ENCODE measurements around the gene BEGAIN.

GRCh38 chr14:100545359-100545758, 41.9 kb downstream of the BEGAIN start:
- TF ChIP-seq, protein P1, sequence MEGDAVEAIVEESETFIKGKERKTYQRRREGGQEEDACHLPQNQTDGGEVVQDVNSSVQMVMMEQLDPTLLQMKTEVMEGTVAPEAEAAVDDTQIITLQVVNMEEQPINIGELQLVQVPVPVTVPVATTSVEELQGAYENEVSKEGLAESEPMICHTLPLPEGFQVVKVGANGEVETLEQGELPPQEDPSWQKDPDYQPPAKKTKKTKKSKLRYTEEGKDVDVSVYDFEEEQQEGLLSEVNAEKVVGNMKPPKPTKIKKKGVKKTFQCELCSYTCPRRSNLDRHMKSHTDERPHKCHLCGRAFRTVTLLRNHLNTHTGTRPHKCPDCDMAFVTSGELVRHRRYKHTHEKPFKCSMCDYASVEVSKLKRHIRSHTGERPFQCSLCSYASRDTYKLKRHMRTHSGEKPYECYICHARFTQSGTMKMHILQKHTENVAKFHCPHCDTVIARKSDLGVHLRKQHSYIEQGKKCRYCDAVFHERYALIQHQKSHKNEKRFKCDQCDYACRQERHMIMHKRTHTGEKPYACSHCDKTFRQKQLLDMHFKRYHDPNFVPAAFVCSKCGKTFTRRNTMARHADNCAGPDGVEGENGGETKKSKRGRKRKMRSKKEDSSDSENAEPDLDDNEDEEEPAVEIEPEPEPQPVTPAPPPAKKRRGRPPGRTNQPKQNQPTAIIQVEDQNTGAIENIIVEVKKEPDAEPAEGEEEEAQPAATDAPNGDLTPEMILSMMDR (IDR thresholded peaks at IDR 0.05) = no peak
- no peak for TF ChIP-seq POLR2AphosphoS5 (IDR thresholded peaks at IDR 0.05)
- no peak for TF ChIP-seq EP300 (IDR thresholded peaks at IDR 0.05)
